PC-9 (cell line): ENCODE results near the gene ZNF598. TPM values are rescaled to one million over a fixed set of nuclear protein-coding genes. Genes with fewer than 3 reads are reported as not detected.

Experiments
- Bru-seq: library from RNA; stranded (reverse); fragments of 400-500 nt; gene quantifications from one replicate; lab custom pipeline; 2021; lab: Mats Ljungman, UMichigan
- BruChase-seq, 2 experiments: library from RNA; stranded (reverse); fragments of 400-500 nt; gene quantifications; one replicate each; lab custom pipeline; 2021; lab: Mats Ljungman, UMichigan
- BruUV-seq: library from RNA; stranded (reverse); fragments of 400-500 nt; replicated peaks from 2 replicates; lab custom pipeline; 2021; lab: Mats Ljungman, UMichigan
- CTCF ChIA-PET: fragments of 300-600 bp; sonication (Branson Sonifier 250); formaldehyde crosslinking; loops from one replicate; lab custom pipeline; 2022; ENCODE audit warnings: antibody characterized with exemption; lab: Charles Lee
- POLR2A ChIA-PET: fragments of 300-600 bp; sonication (Branson Sonifier 250); formaldehyde crosslinking; loops from one replicate; lab custom pipeline; 2022; ENCODE audit warnings: antibody characterized with exemption; ENCODE audit not compliant: unreplicated experiment; lab: Charles Lee
- DNase-seq, 2 experiments: peaks; one replicate each; pipeline versions ENCODE4 v3.0.0 to v3.0.0-alpha.2; 2015 to 2022; ENCODE audit warnings: mixed read lengths in 1 of 2
- H2AFZ ChIP-seq: fragments of 200-600 bp; sonication (generic); 2 replicates; pipeline ENCODE4 v1.8.1; 2017; ENCODE audit warnings: antibody characterized with exemption
- H3F3A ChIP-seq: fragments of 200-600 bp; sonication (generic); 2 replicates; pipeline ENCODE4 v1.8.1; 2017; ENCODE audit warnings: antibody characterized with exemption, mild to moderate bottlenecking, low read depth; ENCODE audit not compliant: insufficient read depth
- H3K27ac ChIP-seq: fragments of 200-600 bp; sonication (generic); 2 replicates; pipeline ENCODE4 v1.6.1; 2016; ENCODE audit warnings: mixed run types
- H3K27me3 ChIP-seq: fragments of 200-600 bp; sonication (generic); 2 replicates; pipeline ENCODE4 v1.6.1; 2016; ENCODE audit warnings: low read depth, mixed run types; ENCODE audit not compliant: insufficient read depth
- H3K36me3 ChIP-seq: fragments of 200-600 bp; sonication (generic); 2 replicates; pipeline ENCODE4 v1.6.1; 2016; ENCODE audit warnings: low read depth, mixed run types
- H3K4me1 ChIP-seq: fragments of 200-600 bp; sonication (generic); replicated peaks from 2 replicates; pipeline ENCODE4 v1.6.1; 2016; ENCODE audit warnings: mixed run types; ENCODE audit not compliant: insufficient read depth
- H3K4me2 ChIP-seq: fragments of 200-600 bp; sonication (generic); 2 replicates; pipeline ENCODE4 v1.6.1; 2017; ENCODE audit warnings: mixed run types
- H3K4me3 ChIP-seq: fragments of 200-600 bp; sonication (generic); 2 replicates; pipeline ENCODE4 v1.6.1; 2016; ENCODE audit warnings: mixed run types
- H3K79me2 ChIP-seq: fragments of 200-600 bp; sonication (generic); 2 replicates; pipeline ENCODE4 v1.6.1; 2017; ENCODE audit warnings: low read depth, mixed run types
- H3K9me2 ChIP-seq: fragments of 200-600 bp; sonication (generic); 2 replicates; pipeline ENCODE4 v1.8.1; 2017; ENCODE audit warnings: mild to moderate bottlenecking; ENCODE audit not compliant: insufficient read depth
- H3K9me3 ChIP-seq: fragments of 200-600 bp; sonication (generic); 2 replicates; pipeline ENCODE4 v1.8.1; 2016; ENCODE audit warnings: low read depth; ENCODE audit not compliant: insufficient read depth
- H4K20me1 ChIP-seq: fragments of 200-600 bp; sonication (generic); 2 replicates; pipeline ENCODE4 v1.8.1; 2017; ENCODE audit not compliant: insufficient read depth
- CTCF ChIP-seq: fragments of 200-600 bp; sonication (generic); conservative IDR thresholded peaks from 2 replicates; pipeline ENCODE4 v1.6.1; 2017; ENCODE audit warnings: mixed run types, antibody characterized with exemption, mild to moderate bottlenecking, moderate library complexity
- EZH2 ChIP-seq: fragments of 200-600 bp; sonication (generic); IDR thresholded peaks from 2 replicates; pipeline ENCODE4 v1.8.0; 2017; ENCODE audit warnings: antibody characterized with exemption, low read depth
- intact Hi-C: fragments of 100-400 bp; cut with micrococcal nuclease; formaldehyde crosslinking; loops from one replicate; pipeline ENCODE4 v1.10.0; 2022; ENCODE audit not compliant: unreplicated experiment
- long read RNA-seq: library from polyadenylated mRNA; stranded (forward); transcript quantifications from one replicate; pipeline ENCODE4 v2.0.0, GENCODE V29; 2022
- total RNA-seq: library from RNA; stranded (reverse); gene quantifications from 2 replicates; pipeline ENCODE4 v1.2.3, GENCODE V29; 2021

The ZNF598 gene
- total RNA-seq (68.4 and 72.5 TPM in 2 replicates), Bru-seq, nascent RNA (percentile 61 among the genes with signal in this experiment), BruChase-seq, experiment 1, labeled RNA remaining after a 2-hour chase (percentile 73 among the genes with signal in this experiment), BruChase-seq, experiment 2, labeled RNA remaining after a 6-hour chase (percentile 89 among the genes with signal in this experiment)
- long read RNA-seq, transcript ZNF598-204 (12 exons, 3,371 nt), result major isoform, 6 of 25 reads
- long read RNA-seq, partial matches to known transcripts, result 6 of 25 reads
- long read RNA-seq, other reads (novel, unspliced or antisense), result 13 of 25 reads

- ChIA-PET POLR2A (no interaction called here), CTCF (no interaction called here)
- intact Hi-C loops, result loop anchor here (2.0 to 10.0 kb wide), 2 partner anchors 25 to 245 kb away; partner anchors contain the start of genes ECI1 and GFER
- H3K4me2 ChIP-seq, result peak within 1 kb of the TSS; percentile 97
- TF ChIP-seq EZH2 (no peak), CTCF (no peak)
- H4K20me1 ChIP-seq, result peaks cover 31% of the 10 kb centered on the region
- peaks cover 27% of the 10 kb centered on the region for H3K4me1 ChIP-seq
- H3K4me3 ChIP-seq, result peak within 1 kb of the TSS; percentile 88
- H3K27ac ChIP-seq, result peak within 1 kb of the TSS; percentile 86
- peak; percentile 52 to 82 for DNase-seq
- peaks cover 54% of the 10 kb centered on the region for H3K79me2 ChIP-seq
- peaks cover 22% of the 10 kb centered on the region for H3F3A ChIP-seq
- no peaks in the 10 kb centered on the region for H3K9me2 ChIP-seq
- BruUV-seq, result TSS peak; percentile 94
- no peaks in the 10 kb centered on the region for H3K36me3 ChIP-seq
- H2AFZ ChIP-seq, result peak within 1 kb of the TSS; percentile 92
- no peaks in the 10 kb centered on the region for H3K27me3 ChIP-seq
- H3K9me3 ChIP-seq, result no peaks in the 10 kb centered on the region
These were observed at the start of gene ZNF598 for GRCh38 chr16:2009791-2010510. TSS of gene ZNF598 (minus strand) at chr16:2009821.

GRCh38 chr16:2058872-2059271 lies 49.3 kb upstream of the ZNF598 start:
- DNase-seq, result no peak
- intact Hi-C loops, result no loop called here
- Histone ChIP-seq H3K27ac (no peak overlapping the region), H3K27me3 (no peaks in the 10 kb centered on the region), H3K36me3 (no peaks in the 10 kb centered on the region), H2AFZ (no peak overlapping the region), H3F3A (no peaks in the 10 kb centered on the region), H3K9me2 (no peaks in the 10 kb centered on the region), H3K79me2 (no peaks in the 10 kb centered on the region), H3K4me3 (no peak overlapping the region), H3K4me2 (no peak overlapping the region), H3K4me1 (no peaks in the 10 kb centered on the region), H4K20me1 (no peaks in the 10 kb centered on the region), H3K9me3 (no peaks in the 10 kb centered on the region)
- CTCF ChIA-PET, result interaction anchor here (0.6 kb wide), 1 partner anchor 11 kb away, joined by 7 read pairs; no protein-coding TSS in a partner anchor
- TF ChIP-seq CTCF (no peak), EZH2 (no peak)
- no TSS peak for BruUV-seq
- POLR2A ChIA-PET, result no interaction called here

GRCh38 chr16:2058420-2058819 lies 48.8 kb upstream of the ZNF598 start:
- no peak for TF ChIP-seq CTCF
- no peak for TF ChIP-seq EZH2
- no peaks in the 10 kb centered on the region for H3K9me3 ChIP-seq
- H3K9me2 ChIP-seq, result no peaks in the 10 kb centered on the region
- no peaks in the 10 kb centered on the region for H3K27me3 ChIP-seq
- DNase-seq, result no peak
- intact Hi-C loops, result no loop called here
- H2AFZ ChIP-seq, result no peak overlapping the region
- CTCF ChIA-PET, result no interaction called here
- H3K79me2 ChIP-seq, result no peaks in the 10 kb centered on the region
- no peak overlapping the region for H3K4me2 ChIP-seq
- BruUV-seq, result no TSS peak
- no peaks in the 10 kb centered on the region for H4K20me1 ChIP-seq
- no peaks in the 10 kb centered on the region for H3F3A ChIP-seq
- no peaks in the 10 kb centered on the region for H3K36me3 ChIP-seq
- no peak overlapping the region for H3K4me3 ChIP-seq
- POLR2A ChIA-PET, result no interaction called here
- no peak overlapping the region for H3K27ac ChIP-seq
- H3K4me1 ChIP-seq, result no peaks in the 10 kb centered on the region
